Measurements from ENCODE around the gene FKBP2. TPM values are rescaled to one million over a fixed set of nuclear protein-coding genes. Genes with fewer than 3 reads are reported as not detected.

The FKBP2 gene
- total RNA-seq, 1 experiment from 2014 or later = 70.2 TPM

DNA sequence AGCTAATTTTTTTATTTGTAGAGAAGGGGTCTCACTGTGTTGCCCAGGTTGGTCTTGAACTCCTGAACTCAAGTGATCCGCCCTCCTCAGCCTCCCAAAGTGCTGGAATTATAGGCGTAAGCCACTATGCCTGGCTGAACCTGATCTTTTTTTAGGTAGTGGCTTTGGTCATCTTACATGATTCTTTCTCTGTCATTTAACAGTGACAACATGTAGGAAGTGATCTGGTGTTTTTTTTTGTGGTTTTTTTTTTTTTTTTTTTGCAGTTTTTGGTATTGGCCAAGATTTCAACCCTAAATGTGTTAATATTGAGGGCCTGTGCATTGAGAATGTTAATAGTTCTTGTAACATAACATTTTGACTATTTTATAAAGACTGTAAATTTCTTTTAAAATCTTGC lies 42.4 kb upstream of the FKBP2 start:
- Mint-ChIP-seq H3K27me3 (ENCODE audit: insufficient read depth, unreplicated experiment) (no peaks in the 10 kb centered on the region), H3K4me1 (ENCODE audit: low read depth, unreplicated experiment) (no peaks in the 10 kb centered on the region), H3K4me3 (ENCODE audit: unreplicated experiment) (no peak overlapping the region), H3K9me3 (ENCODE audit: unreplicated experiment) (no peaks in the 10 kb centered on the region), H3K27ac (ENCODE audit: unreplicated experiment) (no peak overlapping the region), H3K36me3 (ENCODE audit: insufficient read depth, unreplicated experiment) (peaks cover 100% of the 10 kb centered on the region)
- H3K9me3 ChIP-seq = no peaks in the 10 kb centered on the region
- ChIA-PET POLR2A (no interaction called here), CTCF (no interaction called here)
- no peaks in the 10 kb centered on the region for H3K27me3 ChIP-seq (replicated peaks; ENCODE audit: control insufficient read depth, insufficient read depth, low read length)
- TF ChIP-seq, protein P1, sequence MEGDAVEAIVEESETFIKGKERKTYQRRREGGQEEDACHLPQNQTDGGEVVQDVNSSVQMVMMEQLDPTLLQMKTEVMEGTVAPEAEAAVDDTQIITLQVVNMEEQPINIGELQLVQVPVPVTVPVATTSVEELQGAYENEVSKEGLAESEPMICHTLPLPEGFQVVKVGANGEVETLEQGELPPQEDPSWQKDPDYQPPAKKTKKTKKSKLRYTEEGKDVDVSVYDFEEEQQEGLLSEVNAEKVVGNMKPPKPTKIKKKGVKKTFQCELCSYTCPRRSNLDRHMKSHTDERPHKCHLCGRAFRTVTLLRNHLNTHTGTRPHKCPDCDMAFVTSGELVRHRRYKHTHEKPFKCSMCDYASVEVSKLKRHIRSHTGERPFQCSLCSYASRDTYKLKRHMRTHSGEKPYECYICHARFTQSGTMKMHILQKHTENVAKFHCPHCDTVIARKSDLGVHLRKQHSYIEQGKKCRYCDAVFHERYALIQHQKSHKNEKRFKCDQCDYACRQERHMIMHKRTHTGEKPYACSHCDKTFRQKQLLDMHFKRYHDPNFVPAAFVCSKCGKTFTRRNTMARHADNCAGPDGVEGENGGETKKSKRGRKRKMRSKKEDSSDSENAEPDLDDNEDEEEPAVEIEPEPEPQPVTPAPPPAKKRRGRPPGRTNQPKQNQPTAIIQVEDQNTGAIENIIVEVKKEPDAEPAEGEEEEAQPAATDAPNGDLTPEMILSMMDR (IDR thresholded peaks at IDR 0.05; ENCODE audit: insufficient read depth in 1 of 2, low read depth in 1 of 2, low read length in 1 of 2, severe bottlenecking in 1 of 2, unreplicated experiment in 1 of 2) = no peak
- peaks cover 11% of the 10 kb centered on the region for H3K36me3 ChIP-seq (ENCODE audit: control insufficient read depth, insufficient read depth, low read length)
- no peak for DNase-seq
- H3K4me3 ChIP-seq (ENCODE audit: low read depth, low read length) = no peak overlapping the region
- intact Hi-C loops (cut with micrococcal nuclease; ENCODE audit: unreplicated experiment) = no loop called here
- H3K4me1 ChIP-seq = no peaks in the 10 kb centered on the region
- BruUV-seq (replicated peaks) = no TSS peak

DNA sequence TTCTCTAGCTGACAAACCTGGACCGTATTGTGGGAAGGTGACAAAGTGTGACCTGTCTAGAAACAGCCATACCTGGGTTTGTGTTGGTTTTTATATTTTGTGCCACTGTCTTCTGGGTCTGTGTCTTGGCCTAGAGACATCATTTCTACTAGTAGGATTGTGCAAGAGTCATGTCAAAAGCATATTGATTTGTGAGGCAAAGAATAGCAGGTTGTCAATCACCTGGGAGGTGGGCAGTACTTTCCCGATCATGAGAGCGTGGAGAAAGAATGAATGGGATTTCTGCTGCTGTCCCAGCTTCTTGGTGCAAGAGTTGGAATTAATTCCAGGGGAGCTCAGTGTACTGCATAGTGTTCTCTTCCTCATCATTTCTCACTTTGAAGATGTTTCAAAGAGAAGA lies 39.4 kb upstream of the FKBP2 start:
- Histone ChIP-seq H3K4me3 (ENCODE audit: low read depth, low read length) (no peak overlapping the region), H3K9me3 (no peaks in the 10 kb centered on the region), H3K36me3 (ENCODE audit: control insufficient read depth, insufficient read depth, low read length) (peaks cover 10% of the 10 kb centered on the region), H3K27me3 (replicated peaks; ENCODE audit: control insufficient read depth, insufficient read depth, low read length) (no peaks in the 10 kb centered on the region), H3K4me1 (no peaks in the 10 kb centered on the region)
- TF ChIP-seq, protein P1 (IDR thresholded peaks at IDR 0.05; ENCODE audit: insufficient read depth in 1 of 2, low read depth in 1 of 2, low read length in 1 of 2, severe bottlenecking in 1 of 2, unreplicated experiment in 1 of 2) = no peak
- Mint-ChIP-seq H3K4me3 (ENCODE audit: unreplicated experiment) (no peak overlapping the region), H3K27ac (ENCODE audit: unreplicated experiment) (peak overlapping the region; percentile 34), H3K36me3 (ENCODE audit: insufficient read depth, unreplicated experiment) (peaks cover 94% of the 10 kb centered on the region), H3K27me3 (ENCODE audit: insufficient read depth, unreplicated experiment) (no peaks in the 10 kb centered on the region), H3K4me1 (ENCODE audit: low read depth, unreplicated experiment) (no peaks in the 10 kb centered on the region), H3K9me3 (ENCODE audit: unreplicated experiment) (no peaks in the 10 kb centered on the region)
- BruUV-seq (replicated peaks) = no TSS peak
- DNase-seq = no peak
- intact Hi-C loops (cut with micrococcal nuclease; ENCODE audit: unreplicated experiment) = no loop called here
- POLR2A ChIA-PET = no interaction called here
- CTCF ChIA-PET = interaction anchor here (0.7 kb wide), 1 partner anchor 214 kb away, joined by 3 read pairs; no protein-coding TSS in a partner anchor

DNA sequence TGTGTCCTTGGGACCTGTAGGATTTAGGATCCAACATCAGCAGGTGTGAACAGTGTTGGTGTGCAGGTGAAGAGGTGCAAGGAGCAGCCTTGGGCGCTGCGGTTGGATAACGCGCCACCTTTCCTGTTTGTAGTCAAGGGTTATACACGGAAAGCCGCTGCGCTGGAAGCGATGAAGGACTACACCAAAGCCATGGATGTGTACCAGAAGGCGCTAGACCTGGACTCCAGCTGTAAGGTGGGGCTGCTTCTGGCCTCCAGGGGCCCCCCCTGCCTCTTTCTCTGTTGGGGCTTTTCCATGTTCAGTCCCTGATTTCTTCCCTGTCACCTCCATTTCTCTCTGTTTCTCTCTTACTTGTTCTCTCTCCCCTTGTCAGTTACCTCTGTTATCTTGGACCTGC lies 37.9 kb upstream of the FKBP2 start:
- H3K36me3 ChIP-seq (ENCODE audit: control insufficient read depth, insufficient read depth, low read length) = peaks cover 7% of the 10 kb centered on the region
- intact Hi-C loops (cut with micrococcal nuclease; ENCODE audit: unreplicated experiment) = no loop called here
- CTCF ChIA-PET = no interaction called here
- POLR2A ChIA-PET = no interaction called here
- Mint-ChIP-seq H3K36me3 (ENCODE audit: insufficient read depth, unreplicated experiment) (peaks cover 85% of the 10 kb centered on the region), H3K4me3 (ENCODE audit: unreplicated experiment) (no peak overlapping the region), H3K27ac (ENCODE audit: unreplicated experiment) (no peak overlapping the region), H3K27me3 (ENCODE audit: insufficient read depth, unreplicated experiment) (no peaks in the 10 kb centered on the region), H3K9me3 (ENCODE audit: unreplicated experiment) (no peaks in the 10 kb centered on the region), H3K4me1 (ENCODE audit: low read depth, unreplicated experiment) (no peaks in the 10 kb centered on the region)
- no peak overlapping the region for H3K4me3 ChIP-seq (ENCODE audit: low read depth, low read length)
- no TSS peak for BruUV-seq (replicated peaks)
- TF ChIP-seq, protein P1 (IDR thresholded peaks at IDR 0.05; ENCODE audit: insufficient read depth in 1 of 2, low read depth in 1 of 2, low read length in 1 of 2, severe bottlenecking in 1 of 2, unreplicated experiment in 1 of 2) = no peak
- no peak for DNase-seq
- H3K4me1 ChIP-seq = no peaks in the 10 kb centered on the region
- no peaks in the 10 kb centered on the region for H3K27me3 ChIP-seq (replicated peaks; ENCODE audit: control insufficient read depth, insufficient read depth, low read length)
- no peaks in the 10 kb centered on the region for H3K9me3 ChIP-seq
